Cardiac septum (tissue), 1 donor: ENCODE data around the gene MAP3K9. TPM values are rescaled to one million over a fixed set of nuclear protein-coding genes. Genes with fewer than 3 reads are reported as not detected.
"Not testable (repeated sequence)": the region's sequence is repeated elsewhere in the genome, so short reads cannot be mapped to it uniquely, and the experiment has no call there.

Experiments
- DNase-seq: peaks from one replicate; pipeline ENCODE4 v3.0.0-alpha.2; 2020; ENCODE audit warnings: low spot score
- intact Hi-C: fragments of 100-400 bp; cut with DNase I; formaldehyde crosslinking; loops from one replicate; pipeline ENCODE4 v1.14.0; 2022
- total RNA-seq: library from RNA; stranded (reverse); fragmentation: NEBNext Ultra II Directional; extraction: Animal tissue kit (Norgen Biotek cat#: 25700); gene quantifications from one replicate; pipeline ENCODE4 v1.2.1, GENCODE V29; 2021
- donor health status: DM: no; HTN: no; CAD: no.

Gene MAP3K9
- total RNA-seq, 1 donor from 2014 or later = 1.5 TPM

GRCh38 chr14:70708717-70709570, 100.4 kb downstream of the MAP3K9 start:
- intact Hi-C loops = no loop called here
- DNase-seq = no peak

GRCh38 chr14:70707138-70708038, 101.9 kb downstream of the MAP3K9 start:
- no peak for DNase-seq
- intact Hi-C loops = no loop called here

- DNase-seq = no peak
- intact Hi-C loops = no loop called here
These were observed 103.1 kb downstream of the MAP3K9 start for GRCh38 chr14:70706177-70706576.

- intact Hi-C loops = no loop called here
- DNase-seq = no peak
These were observed 104.4 kb downstream of the MAP3K9 start for GRCh38 chr14:70704960-70705359.

GRCh38 chr14:70703621-70704168, 105.6 kb downstream of the MAP3K9 start:
- DNase-seq, intact Hi-C loops: not testable (repeated sequence)

GRCh38 chr14:70702161-70702560, 107.2 kb downstream of the MAP3K9 start:
- intact Hi-C loops = no loop called here
- no peak for DNase-seq

GRCh38 chr14:70701610-70702009, 107.7 kb downstream of the MAP3K9 start:
- DNase-seq = no peak
- intact Hi-C loops = no loop called here

GRCh38 chr14:70700955-70701585, 108.2 kb downstream of the MAP3K9 start:
- intact Hi-C loops = no loop called here
- DNase-seq = no peak

- intact Hi-C loops = no loop called here
These were observed 109.7 kb downstream of the MAP3K9 start for GRCh38 chr14:70699646-70700045.

GRCh38 chr14:70698288-70698687, 111.0 kb downstream of the MAP3K9 start:
- intact Hi-C loops = no loop called here
- peak; percentile 80 for DNase-seq

More at GRCh38 chr14:70699646-70700045, 109.7 kb downstream of the MAP3K9 start:
- no peak for DNase-seq

- DNase-seq = no peak
- intact Hi-C loops = no loop called here
These were observed 111.6 kb downstream of the MAP3K9 start for GRCh38 chr14:70697701-70698100.

- DNase-seq = no peak
- intact Hi-C loops = no loop called here
These were observed 113.3 kb downstream of the MAP3K9 start for GRCh38 chr14:70696026-70696425.

- intact Hi-C loops = no loop called here
These were observed 117.1 kb downstream of the MAP3K9 start for GRCh38 chr14:70692210-70692609.

GRCh38 chr14:70685474-70686197, 123.7 kb downstream of the MAP3K9 start:
- intact Hi-C loops = no loop called here
- DNase-seq = no peak

More at GRCh38 chr14:70692210-70692609, 117.1 kb downstream of the MAP3K9 start:
- DNase-seq = no peak

GRCh38 chr14:70683983-70684382, 125.3 kb downstream of the MAP3K9 start:
- intact Hi-C loops = no loop called here
- DNase-seq = peak; percentile 12

- intact Hi-C loops = no loop called here
- DNase-seq = no peak
These were observed 128.6 kb downstream of the MAP3K9 start for GRCh38 chr14:70680748-70681147.

GRCh38 chr14:70677341-70677740, 132.0 kb downstream of the MAP3K9 start:
- peak; percentile 19 for DNase-seq

More at GRCh38 chr14:70677341-70677740, 132.0 kb downstream of the MAP3K9 start:
- intact Hi-C loops = no loop called here
